H9 (cell line): Measurements from ENCODE around the gene FOXN1. TPM values are rescaled to one million over a fixed set of nuclear protein-coding genes. Genes with fewer than 3 reads are reported as not detected.

Experiments
- DNase-seq: peaks from one replicate; pipeline ENCODE4 v3.0.0-alpha.2; 2017
- H2AFZ ChIP-seq: one replicate; pipeline ENCODE4 v1.6.1; 2013; ENCODE audit warnings: mild to moderate bottlenecking, low read length, control low read depth, moderate library complexity
- H2AK5ac ChIP-seq: 2 replicates; pipeline ENCODE4 v1.6.1; 2013; ENCODE audit warnings: low read length, control low read depth, mixed read lengths; ENCODE audit not compliant: insufficient read length
- H2BK120ac ChIP-seq: one replicate; pipeline ENCODE4 v1.6.1; 2013; ENCODE audit warnings: low read depth, mild to moderate bottlenecking, low read length, control low read depth, inconsistent platforms; ENCODE audit not compliant: poor library complexity, severe bottlenecking
- H2BK12ac ChIP-seq: 2 replicates; pipeline ENCODE4 v1.6.1; 2013; ENCODE audit warnings: low read length, control low read depth, mixed read lengths, low read depth; ENCODE audit not compliant: insufficient read length
- H2BK15ac ChIP-seq: 2 replicates; pipeline ENCODE4 v1.6.1; 2013; ENCODE audit warnings: low read depth, low read length, control low read depth
- H2BK20ac ChIP-seq: one replicate; pipeline ENCODE4 v1.6.1; 2013; ENCODE audit warnings: low read depth, mild to moderate bottlenecking, low read length, control low read depth, inconsistent platforms; ENCODE audit not compliant: poor library complexity, severe bottlenecking
- H2BK5ac ChIP-seq: 2 replicates; pipeline ENCODE4 v1.6.1; 2013; ENCODE audit warnings: low read length, control low read depth, mixed read lengths; ENCODE audit not compliant: insufficient read length
- H3K14ac ChIP-seq: 2 replicates; pipeline ENCODE4 v1.6.1; 2013; ENCODE audit warnings: low read length, control low read depth; ENCODE audit not compliant: insufficient read depth
- H3K18ac ChIP-seq: 2 replicates; pipeline ENCODE4 v1.6.1; 2013; ENCODE audit warnings: low read depth, mild to moderate bottlenecking, mixed read lengths, low read length, control low read depth; ENCODE audit not compliant: insufficient read length
- H3K23ac ChIP-seq: 2 replicates; pipeline ENCODE4 v1.6.1; 2013; ENCODE audit warnings: low read length, control low read depth, mixed read lengths, low read depth; ENCODE audit not compliant: insufficient read length
- H3K23me2 ChIP-seq: 2 replicates; pipeline ENCODE4 v1.6.1; 2013; ENCODE audit warnings: low read depth, mild to moderate bottlenecking, mixed read lengths, low read length, control low read depth; ENCODE audit not compliant: insufficient read length, poor library complexity, severe bottlenecking
- H3K27ac ChIP-seq: 2 replicates; pipeline ENCODE4 v1.5.1; 2013; ENCODE audit warnings: low read length, control low read depth, mixed read lengths, low read depth; ENCODE audit not compliant: insufficient read length
- H3K27me3 ChIP-seq: 2 replicates; pipeline ENCODE4 v1.6.1; 2013; ENCODE audit warnings: low read length, control low read depth, inconsistent platforms; ENCODE audit not compliant: insufficient read depth
- H3K4ac ChIP-seq: 2 replicates; pipeline ENCODE4 v1.6.1; 2013; ENCODE audit warnings: low read depth, mild to moderate bottlenecking, control low read depth, inconsistent platforms, low read length, moderate library complexity
- H3K4me1 ChIP-seq: 2 replicates; pipeline ENCODE4 v1.6.1; 2013; ENCODE audit warnings: low read length, control low read depth, inconsistent platforms; ENCODE audit not compliant: insufficient read depth
- H3K4me2 ChIP-seq: 2 replicates; pipeline ENCODE4 v1.6.1; 2013; ENCODE audit warnings: low read length, control low read depth, mixed read lengths; ENCODE audit not compliant: insufficient read length, insufficient read depth
- H3K56ac ChIP-seq: 2 replicates; pipeline ENCODE4 v1.6.1; 2013; ENCODE audit warnings: low read depth, mild to moderate bottlenecking, mixed read lengths, low read length, control low read depth; ENCODE audit not compliant: insufficient read length
- H3K79me1 ChIP-seq: 2 replicates; pipeline ENCODE4 v1.6.1; 2013; ENCODE audit warnings: low read depth, mild to moderate bottlenecking, moderate library complexity, low read length, control low read depth, inconsistent platforms; ENCODE audit not compliant: insufficient read depth, poor library complexity, severe bottlenecking
- H3K79me2 ChIP-seq: 2 replicates; pipeline ENCODE4 v1.6.1; 2013; ENCODE audit warnings: low read length, control low read depth, inconsistent platforms; ENCODE audit not compliant: insufficient read depth
- H3K9ac ChIP-seq: 2 replicates; pipeline ENCODE4 v1.6.1; 2013; ENCODE audit warnings: low read length, control low read depth, mixed read lengths; ENCODE audit not compliant: insufficient read length; ENCODE audit errors: extremely low read depth
- H3K9me3 ChIP-seq: one replicate; pipeline ENCODE4 v1.6.1; 2013; ENCODE audit warnings: low read depth, low read length, inconsistent platforms; ENCODE audit not compliant: control insufficient read depth
- H3T11ph ChIP-seq: one replicate; pipeline ENCODE4 v1.6.1; 2013; ENCODE audit warnings: mild to moderate bottlenecking, low read length, control low read depth, inconsistent platforms
- H4K20me1 ChIP-seq: one replicate; pipeline ENCODE4 v1.6.1; 2013; ENCODE audit not compliant: control insufficient read depth, insufficient read length, insufficient read depth
- H4K5ac ChIP-seq: 2 replicates; pipeline ENCODE4 v1.6.1; 2013; ENCODE audit warnings: low read depth, mild to moderate bottlenecking, mixed read lengths, low read length, control low read depth; ENCODE audit not compliant: insufficient read length
- H4K8ac ChIP-seq: replicated peaks from 2 replicates; pipeline ENCODE4 v1.6.1; 2013; ENCODE audit warnings: low read length, control low read depth, mixed read lengths, low read depth; ENCODE audit not compliant: insufficient read length
- H4K91ac ChIP-seq: 2 replicates; pipeline ENCODE4 v1.6.1; 2013; ENCODE audit warnings: low read depth, mild to moderate bottlenecking, moderate library complexity, mixed read lengths, low read length, control low read depth; ENCODE audit not compliant: insufficient read length
- H3K27ac Mint-ChIP-seq, 3 experiments: 2 replicates in 2 of 3; 3 replicates in 1 of 3; pipeline ENCODE4 v1.8.0; 2020 to 2021; ENCODE audit warnings: mixed read lengths in 3 of 3, mild to moderate bottlenecking in 1 of 3, moderate library complexity in 1 of 3
- H3K27me3 Mint-ChIP-seq: 2 replicates; pipeline ENCODE4 v1.8.0; 2021; ENCODE audit warnings: low read depth, mild to moderate bottlenecking, moderate library complexity, mixed read lengths
- H3K36me3 Mint-ChIP-seq, 3 experiments: 2 replicates in 2 of 3; 3 replicates in 1 of 3; pipeline ENCODE4 v1.8.0; 2020 to 2021; ENCODE audit warnings: low read depth in 3 of 3, mixed read lengths in 3 of 3; ENCODE audit not compliant: insufficient read depth in 1 of 3
- H3K4me1 Mint-ChIP-seq, 2 experiments: 2 replicates each; pipeline ENCODE4 v1.8.0; 2020; ENCODE audit warnings: mixed read lengths in 2 of 2
- H3K4me3 Mint-ChIP-seq, 2 experiments: 2 replicates in 1 of 2; 3 replicates in 1 of 2; pipeline ENCODE4 v1.8.0; 2020 to 2021; ENCODE audit warnings: mild to moderate bottlenecking in 2 of 2, mixed read lengths in 2 of 2, moderate library complexity in 1 of 2
- H3K9me3 Mint-ChIP-seq, 2 experiments: 2 replicates in 1 of 2; 3 replicates in 1 of 2; pipeline ENCODE4 v1.8.0; 2020; ENCODE audit warnings: mild to moderate bottlenecking in 2 of 2, mixed read lengths in 2 of 2, moderate library complexity in 1 of 2
- CTCF ChIP-seq: fragments of 200-600 bp; sonication (generic); conservative IDR thresholded peaks from 3 replicates; pipeline ENCODE4 v1.8.0; 2021; ENCODE audit warnings: antibody characterized with exemption, mild to moderate bottlenecking
- WGBS: extraction: QIAGEN DNeasy Blood & Tissue Kit; methylation state at CpG from one replicate; pipeline ENCODE4 v1.1.7; 2013; ENCODE audit warnings: missing lambda C conversion rate, low lambda C conversion rate, mixed read lengths; ENCODE audit not compliant: insufficient read length; ENCODE audit errors: extremely low coverage; 5-methylcytosine and 5-hydroxymethylcytosine counted together
- total RNA-seq: library from RNA; stranded (reverse); gene quantifications from 2 replicates; pipeline ENCODE4 v1.2.1, GENCODE V29; 2021

Gene FOXN1
- total RNA-seq, 1 experiment from 2014 or later, result not detected

GRCh38 chr17:28547096-28547622, 41.0 kb downstream of the FOXN1 start:
- H3K9me3 Mint-ChIP-seq, result no peaks in the 10 kb centered on the region
- Histone ChIP-seq H3T11ph (no peak overlapping the region), H3K23me2 (peaks cover 5% of the 10 kb centered on the region), H3K18ac (no peak overlapping the region), H3K4me2 (no peak overlapping the region), H2BK20ac (no peak overlapping the region), H3K9me3 (no peaks in the 10 kb centered on the region), H3K4me1 (peaks cover 8% of the 10 kb centered on the region; the same call in 1 of the 2 replicates), H3K9ac (no peak overlapping the region), H3K79me1 (no peaks in the 10 kb centered on the region), H3K27me3 (no peaks in the 10 kb centered on the region), H3K4ac (no peak overlapping the region), H3K23ac (no peak overlapping the region), H3K79me2 (no peaks in the 10 kb centered on the region; the same call in 1 of the 2 replicates), H4K5ac (no peak overlapping the region), H2BK5ac (no peak overlapping the region), H2AFZ (no peak overlapping the region), H3K56ac (no peak overlapping the region), H3K27ac (no peak overlapping the region), H4K91ac (no peak overlapping the region), H2AK5ac (no peak overlapping the region), H3K14ac (no peak overlapping the region), H2BK120ac (no peak overlapping the region), H4K20me1 (no peaks in the 10 kb centered on the region), H2BK12ac (no peak overlapping the region), H4K8ac (no peak overlapping the region), H2BK15ac (no peak overlapping the region)
- H3K27ac Mint-ChIP-seq, result 0 out of 7 replicates have a peak overlapping the region, but pooled peaks of 1 of the 3 experiments have one; percentile 75
- H3K4me1 Mint-ChIP-seq, result peaks cover 35 to 63% of the 10 kb centered on the region in 2 experiments
- WGBS, result no CpG with 5 or more reads among the region's 14 CpGs
- peaks cover 2 to 6% (median 3%) of the 10 kb centered on the region in 3 experiments; a peak in 4 of 7 replicates for H3K36me3 Mint-ChIP-seq
- DNase-seq, result no peak
- peaks cover 4% of the 10 kb centered on the region; the same call in 1 of the 2 replicates for H3K27me3 Mint-ChIP-seq
- no peak overlapping the region for H3K4me3 Mint-ChIP-seq
- TF ChIP-seq CTCF, result no peak
